HepG2 (cell line): Measurements from ENCODE around the gene TSEN54. TPM values are rescaled to one million over a fixed set of nuclear protein-coding genes. Genes with fewer than 3 reads are reported as not detected.

ENCODE experiments used
- ADNP ChIP-seq: sonication (generic); formaldehyde crosslinking; IDR thresholded peaks from 2 replicates; pipeline ENCODE4 v1.4.0; 2020; ENCODE audit warnings: missing genetic modification reagents
- ATF7-NPFF ChIP-seq: sonication (generic); formaldehyde crosslinking; IDR thresholded peaks from 2 replicates; pipeline ENCODE4 v1.8.1; 2023; ENCODE audit warnings: mild to moderate bottlenecking, low read depth, missing genetic modification reagents, moderate library complexity
- CREB3 ChIP-seq: sonication (generic); formaldehyde crosslinking; IDR thresholded peaks from 2 replicates; pipeline ENCODE4 v1.5.0; 2020; ENCODE audit warnings: missing genetic modification reagents
- DR1 ChIP-seq: sonication (generic); formaldehyde crosslinking; IDR thresholded peaks from 2 replicates; pipeline ENCODE4 v1.8.0; 2021; ENCODE audit warnings: mild to moderate bottlenecking, missing genetic modification reagents, inconsistent platforms
- ELF4 ChIP-seq: sonication (generic); formaldehyde crosslinking; IDR thresholded peaks from 2 replicates; pipeline ENCODE4 v1.5.0; 2020; ENCODE audit warnings: missing genetic modification reagents, mild to moderate bottlenecking, moderate library complexity, borderline replicate concordance
- FOSL1 ChIP-seq: sonication (generic); formaldehyde crosslinking; IDR thresholded peaks from 2 replicates; pipeline ENCODE4 v1.9.0; 2021; ENCODE audit warnings: missing genetic modification reagents, borderline replicate concordance
- GMEB1 ChIP-seq: sonication (generic); formaldehyde crosslinking; IDR thresholded peaks from 2 replicates; pipeline ENCODE4 v1.5.1; 2020; ENCODE audit warnings: missing genetic modification reagents, mild to moderate bottlenecking, borderline replicate concordance
- HMG20A ChIP-seq: IDR thresholded peaks from 2 replicates; pipeline ENCODE4 v1.6.1; 2016; ENCODE audit warnings: borderline replicate concordance
- KLF13 ChIP-seq: sonication (generic); formaldehyde crosslinking; IDR thresholded peaks from 2 replicates; pipeline ENCODE4 v1.4.0; 2020; ENCODE audit warnings: mild to moderate bottlenecking, missing genetic modification reagents
- NR2C2 ChIP-seq: sonication (generic); formaldehyde crosslinking; IDR thresholded peaks from 2 replicates; pipeline ENCODE4 v1.4.0; 2020; ENCODE audit warnings: missing genetic modification reagents, mild to moderate bottlenecking, moderate library complexity, borderline replicate concordance
- RBM39 ChIP-seq: fragments of 200-400 bp; formaldehyde crosslinking; IDR thresholded peaks from one replicate; pipeline ENCODE4 v1.6.1; 2018; ENCODE audit warnings: antibody characterized with exemption, mild to moderate bottlenecking, low read depth, low read length; ENCODE audit not compliant: poor library complexity, severe bottlenecking
- SALL2 ChIP-seq: sonication (generic); formaldehyde crosslinking; IDR thresholded peaks from 2 replicates; pipeline ENCODE4 v1.8.1; 2023; ENCODE audit warnings: mild to moderate bottlenecking, missing genetic modification reagents, inconsistent platforms
- SAP130 ChIP-seq: IDR thresholded peaks from 2 replicates; pipeline ENCODE4 v1.6.1; 2016; ENCODE audit warnings: low read depth
- TAF1 ChIP-seq: sonication (generic); formaldehyde crosslinking; IDR thresholded peaks from 2 replicates; pipeline ENCODE4 v1.4.0; 2020; ENCODE audit warnings: missing genetic modification reagents
- TARDBP ChIP-seq: sonication (generic); formaldehyde crosslinking; IDR thresholded peaks from 2 replicates; pipeline ENCODE4 v1.8.0; 2022; ENCODE audit warnings: mild to moderate bottlenecking, missing genetic modification reagents
- U2AF1 ChIP-seq: fragments of 200-400 bp; formaldehyde crosslinking; optimal IDR thresholded peaks from 2 replicates; pipeline ENCODE3; 2017; ENCODE audit warnings: mild to moderate bottlenecking, low read depth, low read length
- ZFX ChIP-seq: sonication (generic); formaldehyde crosslinking; IDR thresholded peaks from 2 replicates; pipeline ENCODE4 v1.4.0; 2020; ENCODE audit warnings: mild to moderate bottlenecking, low read depth, missing genetic modification reagents, moderate library complexity
- ZNF331 ChIP-seq: sonication (generic); formaldehyde crosslinking; IDR thresholded peaks from 2 replicates; pipeline ENCODE4 v1.4.0; 2020; ENCODE audit warnings: missing genetic modification reagents
- ZNF501 ChIP-seq: sonication (generic); formaldehyde crosslinking; IDR thresholded peaks from 2 replicates; pipeline ENCODE4 v1.5.1; 2020; ENCODE audit warnings: mild to moderate bottlenecking, moderate library complexity, missing genetic modification reagents
- ZNF549 ChIP-seq: sonication (generic); formaldehyde crosslinking; IDR thresholded peaks from 2 replicates; pipeline ENCODE4 v1.5.0; 2020; ENCODE audit warnings: missing genetic modification reagents
- ZNF691 ChIP-seq: sonication (generic); formaldehyde crosslinking; IDR thresholded peaks from 2 replicates; pipeline ENCODE4 v1.4.0; 2020; ENCODE audit warnings: missing genetic modification reagents, low read depth, mild to moderate bottlenecking, borderline replicate concordance
- ZNF773 ChIP-seq: sonication (generic); formaldehyde crosslinking; IDR thresholded peaks from 2 replicates; pipeline ENCODE4 v1.4.0; 2020; ENCODE audit warnings: missing genetic modification reagents, borderline replicate concordance
- ZSCAN21 ChIP-seq: sonication (generic); formaldehyde crosslinking; IDR thresholded peaks from 2 replicates; pipeline ENCODE4 v1.8.0; 2022; ENCODE audit warnings: mild to moderate bottlenecking, missing genetic modification reagents, moderate library complexity, borderline replicate concordance
- polyA plus RNA-seq, 8 experiments: library from polyadenylated mRNA; depleted of rRNA in 3 of 8; stranded (reverse) in 7 of 8; unstranded in 1 of 8; fragments of >200 nt; fragmentation: Illumina TruSeq in 4 of 8; extraction: Trizol in 4 of 8; gene quantifications; 2 replicates each; pipeline versions ENCODE4 v1.2.1 to v1.2.3, GENCODE V29; 2011 to 2016; ENCODE audit warnings: low read depth in 4 of 8, missing spikeins in 1 of 8, mixed read lengths in 1 of 8; ENCODE audit not compliant: insufficient read depth in 1 of 8
- total RNA-seq, 5 experiments: library from RNA; depleted of rRNA; stranded (reverse); fragments of >200 nt; fragmentation: Illumina TruSeq; extraction: Trizol; gene quantifications; 2 replicates each; pipeline ENCODE4 v1.2.3, GENCODE V29; 2016; ENCODE audit warnings: low read depth in 1 of 5
- TF ChIP-seq, protein P1 (sequence below): fragments of 450-650 bp; IDR thresholded peaks from 2 replicates; pipeline ENCODE4 v1.6.1; 2017; ENCODE audit warnings: mild to moderate bottlenecking

The TSEN54 gene
- total and polyA plus RNA-seq, 2 of the 13 experiments (the other 11 are each of a cell fraction or from before 2014, with no cell fraction given), result 62.9 to 63.3 TPM

GRCh38 chr17:75514299-75514918, 1.9 kb upstream of the TSEN54 start (continued):
- TF ChIP-seq NR2C2 (CRISPR knock-in tag) (no peak), ZNF773 (CRISPR knock-in tag) (no peak), FOSL1 (CRISPR knock-in tag) (no peak), TARDBP (CRISPR knock-in tag) (no peak), SALL2 (CRISPR knock-in tag) (peak; percentile 17; the same call in 1 of the 2 replicates), ADNP (no peak), ZFX (CRISPR knock-in tag) (no peak), SAP130 (peak; percentile 52), ZSCAN21 (CRISPR knock-in tag) (peak; percentile 32; the same call in 1 of the 2 replicates), ZNF549 (CRISPR knock-in tag) (no peak), ZNF501 (CRISPR knock-in tag) (no peak), DR1 (CRISPR knock-in tag) (no peak), ZNF331 (CRISPR knock-in tag) (no peak), RBM39 (no peak), TAF1 (CRISPR knock-in tag) (no peak), ATF7-NPFF (CRISPR knock-in tag) (no peak), U2AF1 (no peak), CREB3 (CRISPR knock-in tag) (no peak), ELF4 (no peak), ZNF691 (CRISPR knock-in tag) (peak; percentile 11; the same call in 1 of the 2 replicates), KLF13 (no peak), GMEB1 (CRISPR knock-in tag) (no peak), HMG20A (no peak)
- TF ChIP-seq, protein P1, sequence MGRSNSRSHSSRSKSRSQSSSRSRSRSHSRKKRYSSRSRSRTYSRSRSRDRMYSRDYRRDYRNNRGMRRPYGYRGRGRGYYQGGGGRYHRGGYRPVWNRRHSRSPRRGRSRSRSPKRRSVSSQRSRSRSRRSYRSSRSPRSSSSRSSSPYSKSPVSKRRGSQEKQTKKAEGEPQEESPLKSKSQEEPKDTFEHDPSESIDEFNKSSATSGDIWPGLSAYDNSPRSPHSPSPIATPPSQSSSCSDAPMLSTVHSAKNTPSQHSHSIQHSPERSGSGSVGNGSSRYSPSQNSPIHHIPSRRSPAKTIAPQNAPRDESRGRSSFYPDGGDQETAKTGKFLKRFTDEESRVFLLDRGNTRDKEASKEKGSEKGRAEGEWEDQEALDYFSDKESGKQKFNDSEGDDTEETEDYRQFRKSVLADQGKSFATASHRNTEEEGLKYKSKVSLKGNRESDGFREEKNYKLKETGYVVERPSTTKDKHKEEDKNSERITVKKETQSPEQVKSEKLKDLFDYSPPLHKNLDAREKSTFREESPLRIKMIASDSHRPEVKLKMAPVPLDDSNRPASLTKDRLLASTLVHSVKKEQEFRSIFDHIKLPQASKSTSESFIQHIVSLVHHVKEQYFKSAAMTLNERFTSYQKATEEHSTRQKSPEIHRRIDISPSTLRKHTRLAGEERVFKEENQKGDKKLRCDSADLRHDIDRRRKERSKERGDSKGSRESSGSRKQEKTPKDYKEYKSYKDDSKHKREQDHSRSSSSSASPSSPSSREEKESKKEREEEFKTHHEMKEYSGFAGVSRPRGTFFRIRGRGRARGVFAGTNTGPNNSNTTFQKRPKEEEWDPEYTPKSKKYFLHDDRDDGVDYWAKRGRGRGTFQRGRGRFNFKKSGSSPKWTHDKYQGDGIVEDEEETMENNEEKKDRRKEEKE, result no peak
